Neural cell (in vitro differentiated cells): ENCODE measurements around the gene ADGRD1. TPM values are rescaled to one million over a fixed set of nuclear protein-coding genes. Genes with fewer than 3 reads are reported as not detected.

Source experiments
- H2AFZ ChIP-seq: fragments of 200-600, 300-800 bp; sonication (generic), shearing (Covaris generic); 2 replicates; pipeline ENCODE4 v1.6.0; 2014; ENCODE audit warnings: low read depth, mild to moderate bottlenecking, antibody characterized with exemption, low read length, moderate library complexity
- H3F3A ChIP-seq: fragments of 200-600 bp; shearing (Covaris generic); 2 replicates; pipeline ENCODE4 v1.6.1; 2016; ENCODE audit warnings: mild to moderate bottlenecking, moderate library complexity, mixed read lengths, antibody characterized with exemption, low read length; ENCODE audit not compliant: insufficient read depth, poor library complexity, severe bottlenecking
- H3K27ac ChIP-seq: fragments of 200-600, 300-800 bp; sonication (generic), shearing (Covaris generic); 2 replicates; pipeline ENCODE4 v1.5.1; 2014; ENCODE audit warnings: mild to moderate bottlenecking, low read length, moderate library complexity
- H3K27me3 ChIP-seq: fragments of 300-800, 200-600 bp; sonication (generic), shearing (Covaris generic); 2 replicates; pipeline ENCODE4 v1.6.0; 2014; ENCODE audit warnings: mild to moderate bottlenecking, low read depth, low read length, moderate library complexity; ENCODE audit not compliant: insufficient read depth
- H3K36me3 ChIP-seq: fragments of 300-800, 200-600 bp; sonication (generic), shearing (Covaris generic); 2 replicates; pipeline ENCODE4 v1.5.1; 2014; ENCODE audit warnings: mild to moderate bottlenecking, antibody characterized with exemption, low read length, moderate library complexity; ENCODE audit not compliant: insufficient read depth
- H3K4me2 ChIP-seq: fragments of 300-800, 200-600 bp; sonication (generic), shearing (Covaris generic); 2 replicates; pipeline ENCODE4 v1.6.0; 2014; ENCODE audit warnings: mild to moderate bottlenecking, low read length
- H3K4me3 ChIP-seq: fragments of 300-800, 200-600 bp; sonication (generic), shearing (Covaris generic); 2 replicates; pipeline ENCODE4 v1.5.1; 2014; ENCODE audit warnings: mild to moderate bottlenecking, low read length, moderate library complexity
- H3K79me2 ChIP-seq: fragments of 200-600 bp; shearing (Covaris generic); replicated peaks from 2 replicates; pipeline ENCODE4 v1.6.0; 2014; ENCODE audit warnings: mild to moderate bottlenecking, low read length, moderate library complexity; ENCODE audit not compliant: insufficient read depth
- H3K9ac ChIP-seq: fragments of 300-800, 200-600 bp; sonication (generic), shearing (Covaris generic); 2 replicates; pipeline ENCODE4 v1.6.1; 2016; ENCODE audit warnings: mild to moderate bottlenecking, low read length, mixed read lengths
- H3K9me2 ChIP-seq: fragments of 200-600 bp; shearing (Covaris generic); 2 replicates; pipeline ENCODE4 v1.6.1; 2016; ENCODE audit warnings: mild to moderate bottlenecking, low read length, mixed read lengths; ENCODE audit not compliant: insufficient read depth
- H3K9me3 ChIP-seq: fragments of 200-600, 300-800 bp; sonication (generic), shearing (Covaris generic); 2 replicates; pipeline ENCODE4 v1.6.1; 2016; ENCODE audit warnings: mild to moderate bottlenecking, mixed run types, low read length, moderate library complexity, mixed read lengths
- H4K20me1 ChIP-seq: fragments of 200-600 bp; shearing (Covaris generic); 2 replicates; pipeline ENCODE4 v1.6.1; 2016; ENCODE audit warnings: mild to moderate bottlenecking, mixed run types; ENCODE audit not compliant: insufficient read depth
- EP300 ChIP-seq: fragments of 450-650 bp; conservative IDR thresholded peaks from 2 replicates; pipeline ENCODE4 v1.6.1; 2014; ENCODE audit warnings: antibody characterized with exemption, mild to moderate bottlenecking, moderate library complexity; ENCODE audit not compliant: poor library complexity, severe bottlenecking
- EZH2 ChIP-seq: fragments of 200-600, 300-800 bp; shearing (Covaris generic), sonication (generic); IDR thresholded peaks from 2 replicates; pipeline ENCODE4 v1.6.1; 2014; ENCODE audit warnings: antibody characterized with exemption, low read length, borderline replicate concordance, mild to moderate bottlenecking; ENCODE audit not compliant: insufficient read depth, poor library complexity, severe bottlenecking
- MXI1 ChIP-seq: fragments of 450-650 bp; conservative IDR thresholded peaks from 2 replicates; pipeline ENCODE4 v1.6.1; 2014; ENCODE audit warnings: antibody characterized with exemption, mild to moderate bottlenecking; ENCODE audit not compliant: poor library complexity, severe bottlenecking
- POLR2AphosphoS5 ChIP-seq: IDR thresholded peaks from 2 replicates; pipeline ENCODE4 v1.6.1; 2012
- RAD21 ChIP-seq: fragments of 450-650 bp; conservative IDR thresholded peaks from 2 replicates; pipeline ENCODE4 v1.6.1; 2014; ENCODE audit warnings: antibody characterized with exemption, mild to moderate bottlenecking, moderate library complexity
- SMC3 ChIP-seq: fragments of 450-650 bp; conservative IDR thresholded peaks from 2 replicates; pipeline ENCODE4 v1.6.1; 2014; ENCODE audit warnings: antibody characterized with exemption, mild to moderate bottlenecking, moderate library complexity; ENCODE audit not compliant: poor library complexity
- TAF1 ChIP-seq: IDR thresholded peaks from 2 replicates; pipeline ENCODE4 v1.6.1; 2012; ENCODE audit warnings: low read depth
- polyA plus RNA-seq: library from polyadenylated mRNA; depleted of rRNA; stranded (reverse); fragments of >200 nt; gene quantifications from 2 replicates; pipeline ENCODE4 v1.2.3, GENCODE V29; 2014
- TF ChIP-seq, protein P1 (sequence below): fragments of 450-650 bp; IDR thresholded peaks from 2 replicates; pipeline ENCODE4 v1.5.1; 2014; ENCODE audit warnings: antibody characterized with exemption, mild to moderate bottlenecking, moderate library complexity; ENCODE audit not compliant: poor library complexity, severe bottlenecking
- TF ChIP-seq, protein P2 (sequence below): IDR thresholded peaks from 2 replicates; pipeline ENCODE4 v1.6.1; 2012; ENCODE audit warnings: borderline replicate concordance

Gene ADGRD1
- polyA plus RNA-seq, 1 donor from 2014 or later = 1.7 TPM

DNA sequence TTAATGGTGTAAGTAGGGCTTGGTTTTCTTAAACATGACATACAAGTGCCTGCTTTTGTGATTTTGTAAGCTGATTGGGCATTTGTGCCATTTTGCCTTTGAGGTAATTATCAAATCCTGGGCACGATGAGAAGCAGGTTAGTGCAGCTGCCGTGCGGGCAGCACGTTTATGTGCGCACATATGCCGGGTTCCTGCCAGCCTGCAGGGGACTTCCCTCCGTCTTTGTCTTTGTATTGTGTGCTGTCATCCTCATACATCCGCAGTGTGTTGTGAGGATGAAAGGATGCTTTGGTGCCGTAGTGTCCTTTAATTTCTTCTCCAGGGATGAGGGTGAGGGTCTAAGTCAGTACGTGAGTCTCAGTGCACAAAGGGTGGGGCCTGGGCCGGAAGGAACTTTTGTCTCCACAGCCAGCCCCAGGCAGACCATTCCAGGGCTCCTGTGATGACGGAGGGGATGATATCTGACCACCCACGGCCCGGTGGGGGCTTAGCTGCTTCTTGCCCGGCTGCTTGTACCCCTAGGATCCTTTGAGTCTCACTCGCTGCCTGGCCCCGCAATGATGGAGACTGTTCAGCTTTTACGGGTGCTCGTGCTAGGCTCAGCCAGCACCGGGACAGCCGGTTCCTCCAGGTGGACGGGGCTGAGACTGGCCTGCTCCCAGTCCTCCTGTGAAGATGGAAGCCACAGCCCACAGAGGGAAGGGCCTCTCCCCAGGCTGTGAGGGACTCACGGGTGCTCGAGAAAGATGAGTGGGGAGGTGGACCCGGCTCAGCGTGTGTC lies 54.6 kb downstream of the ADGRD1 start:
- Histone ChIP-seq H3K79me2 (no peaks in the 10 kb centered on the region), H4K20me1 (no peaks in the 10 kb centered on the region), H3F3A (no peaks in the 10 kb centered on the region), H3K9ac (no peak overlapping the region), H3K9me3 (no peaks in the 10 kb centered on the region), H3K27ac (no peak overlapping the region), H3K4me3 (no peak overlapping the region), H3K4me2 (no peak overlapping the region), H3K9me2 (no peaks in the 10 kb centered on the region), H3K27me3 (no peaks in the 10 kb centered on the region), H2AFZ (no peak overlapping the region), H3K36me3 (no peaks in the 10 kb centered on the region)
- TF ChIP-seq EP300 (no peak), EZH2 (no peak), POLR2AphosphoS5 (no peak)

DNA sequence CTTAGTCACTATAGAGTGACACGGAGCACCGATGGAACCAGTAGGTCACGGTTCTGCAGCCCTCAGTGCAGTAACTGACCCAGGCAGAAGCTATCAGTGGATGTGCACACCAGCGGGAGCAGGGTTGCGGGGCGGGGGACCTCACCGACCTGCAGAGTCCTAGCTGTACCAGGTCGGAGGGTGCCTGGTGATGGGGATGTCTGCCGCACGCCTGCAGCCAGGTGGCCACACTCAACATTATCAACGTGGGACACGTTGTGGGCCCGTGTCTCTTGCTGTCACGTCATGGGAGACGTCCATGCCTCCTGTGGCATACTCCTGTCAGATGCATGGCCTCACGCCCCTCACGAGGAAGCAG lies 55.2 kb downstream of the ADGRD1 start:
- no peak overlapping the region for H3K4me2 ChIP-seq
- H3K36me3 ChIP-seq = no peaks in the 10 kb centered on the region
- H3K9ac ChIP-seq = no peak overlapping the region
- H3K79me2 ChIP-seq = no peaks in the 10 kb centered on the region
- H3K27ac ChIP-seq = no peak overlapping the region
- H2AFZ ChIP-seq = no peak overlapping the region
- H3K4me3 ChIP-seq = no peak overlapping the region
- no peaks in the 10 kb centered on the region for H4K20me1 ChIP-seq
- H3K27me3 ChIP-seq = no peaks in the 10 kb centered on the region
- no peaks in the 10 kb centered on the region for H3K9me3 ChIP-seq
- H3F3A ChIP-seq = no peaks in the 10 kb centered on the region
- no peaks in the 10 kb centered on the region for H3K9me2 ChIP-seq
- TF ChIP-seq, protein P1, sequence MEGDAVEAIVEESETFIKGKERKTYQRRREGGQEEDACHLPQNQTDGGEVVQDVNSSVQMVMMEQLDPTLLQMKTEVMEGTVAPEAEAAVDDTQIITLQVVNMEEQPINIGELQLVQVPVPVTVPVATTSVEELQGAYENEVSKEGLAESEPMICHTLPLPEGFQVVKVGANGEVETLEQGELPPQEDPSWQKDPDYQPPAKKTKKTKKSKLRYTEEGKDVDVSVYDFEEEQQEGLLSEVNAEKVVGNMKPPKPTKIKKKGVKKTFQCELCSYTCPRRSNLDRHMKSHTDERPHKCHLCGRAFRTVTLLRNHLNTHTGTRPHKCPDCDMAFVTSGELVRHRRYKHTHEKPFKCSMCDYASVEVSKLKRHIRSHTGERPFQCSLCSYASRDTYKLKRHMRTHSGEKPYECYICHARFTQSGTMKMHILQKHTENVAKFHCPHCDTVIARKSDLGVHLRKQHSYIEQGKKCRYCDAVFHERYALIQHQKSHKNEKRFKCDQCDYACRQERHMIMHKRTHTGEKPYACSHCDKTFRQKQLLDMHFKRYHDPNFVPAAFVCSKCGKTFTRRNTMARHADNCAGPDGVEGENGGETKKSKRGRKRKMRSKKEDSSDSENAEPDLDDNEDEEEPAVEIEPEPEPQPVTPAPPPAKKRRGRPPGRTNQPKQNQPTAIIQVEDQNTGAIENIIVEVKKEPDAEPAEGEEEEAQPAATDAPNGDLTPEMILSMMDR = no peak

DNA sequence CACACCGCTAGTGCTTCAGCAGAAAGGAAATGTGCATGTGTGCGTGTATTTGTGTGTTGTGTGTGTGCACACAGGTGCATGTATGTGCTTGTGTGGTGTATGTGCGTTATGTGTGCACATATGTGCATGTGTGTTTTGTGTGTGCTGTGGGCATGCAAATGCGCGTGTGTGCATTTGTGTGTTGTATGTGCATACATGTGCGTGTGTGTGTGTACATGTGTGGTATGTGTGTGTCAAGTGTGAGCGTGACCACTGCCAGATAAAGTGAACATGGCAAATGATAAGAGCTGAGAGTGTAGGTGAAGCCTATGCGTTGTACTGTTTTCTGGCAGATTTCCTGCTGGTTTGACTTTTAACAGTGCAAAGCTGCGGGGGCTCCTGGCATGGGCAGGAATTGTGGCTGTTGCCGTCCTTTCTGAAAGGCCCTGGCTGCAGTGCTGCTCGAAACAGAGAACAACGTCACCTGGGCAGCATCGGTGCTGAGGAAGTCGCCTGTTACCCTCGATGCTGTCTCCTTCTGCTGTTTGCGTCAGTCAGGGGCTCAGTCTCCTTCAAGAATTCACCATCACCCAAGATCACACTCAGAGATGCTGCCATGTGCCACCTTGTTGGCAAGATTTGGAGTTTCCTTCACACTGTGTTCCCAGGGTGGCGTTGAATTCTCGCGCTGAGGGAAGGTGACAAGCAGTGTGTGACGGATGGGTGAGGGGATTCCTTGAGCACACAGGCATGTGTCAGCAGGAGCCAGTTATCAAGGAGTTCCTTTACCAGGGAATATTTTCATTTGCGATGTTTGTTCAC lies 56.1 kb downstream of the ADGRD1 start:
- no peaks in the 10 kb centered on the region for H3F3A ChIP-seq
- H3K27me3 ChIP-seq = no peaks in the 10 kb centered on the region
- no peak overlapping the region for H3K27ac ChIP-seq
- H3K9me3 ChIP-seq = no peaks in the 10 kb centered on the region
- H3K36me3 ChIP-seq = no peaks in the 10 kb centered on the region
- TF ChIP-seq TAF1 (no peak), RAD21 (no peak), EP300 (no peak), MXI1 (no peak), SMC3 (no peak), POLR2AphosphoS5 (no peak), EZH2 (no peak)
- TF ChIP-seq, protein P2, sequence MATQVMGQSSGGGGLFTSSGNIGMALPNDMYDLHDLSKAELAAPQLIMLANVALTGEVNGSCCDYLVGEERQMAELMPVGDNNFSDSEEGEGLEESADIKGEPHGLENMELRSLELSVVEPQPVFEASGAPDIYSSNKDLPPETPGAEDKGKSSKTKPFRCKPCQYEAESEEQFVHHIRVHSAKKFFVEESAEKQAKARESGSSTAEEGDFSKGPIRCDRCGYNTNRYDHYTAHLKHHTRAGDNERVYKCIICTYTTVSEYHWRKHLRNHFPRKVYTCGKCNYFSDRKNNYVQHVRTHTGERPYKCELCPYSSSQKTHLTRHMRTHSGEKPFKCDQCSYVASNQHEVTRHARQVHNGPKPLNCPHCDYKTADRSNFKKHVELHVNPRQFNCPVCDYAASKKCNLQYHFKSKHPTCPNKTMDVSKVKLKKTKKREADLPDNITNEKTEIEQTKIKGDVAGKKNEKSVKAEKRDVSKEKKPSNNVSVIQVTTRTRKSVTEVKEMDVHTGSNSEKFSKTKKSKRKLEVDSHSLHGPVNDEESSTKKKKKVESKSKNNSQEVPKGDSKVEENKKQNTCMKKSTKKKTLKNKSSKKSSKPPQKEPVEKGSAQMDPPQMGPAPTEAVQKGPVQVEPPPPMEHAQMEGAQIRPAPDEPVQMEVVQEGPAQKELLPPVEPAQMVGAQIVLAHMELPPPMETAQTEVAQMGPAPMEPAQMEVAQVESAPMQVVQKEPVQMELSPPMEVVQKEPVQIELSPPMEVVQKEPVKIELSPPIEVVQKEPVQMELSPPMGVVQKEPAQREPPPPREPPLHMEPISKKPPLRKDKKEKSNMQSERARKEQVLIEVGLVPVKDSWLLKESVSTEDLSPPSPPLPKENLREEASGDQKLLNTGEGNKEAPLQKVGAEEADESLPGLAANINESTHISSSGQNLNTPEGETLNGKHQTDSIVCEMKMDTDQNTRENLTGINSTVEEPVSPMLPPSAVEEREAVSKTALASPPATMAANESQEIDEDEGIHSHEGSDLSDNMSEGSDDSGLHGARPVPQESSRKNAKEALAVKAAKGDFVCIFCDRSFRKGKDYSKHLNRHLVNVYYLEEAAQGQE = no peak
- TF ChIP-seq, protein P1 = no peak
- peak overlapping the region; percentile 5 for H3K9ac ChIP-seq
- no peaks in the 10 kb centered on the region for H3K79me2 ChIP-seq
- H4K20me1 ChIP-seq = no peaks in the 10 kb centered on the region
- no peak overlapping the region for H3K4me2 ChIP-seq
- no peaks in the 10 kb centered on the region for H3K9me2 ChIP-seq
- H2AFZ ChIP-seq = no peak overlapping the region
- no peak overlapping the region for H3K4me3 ChIP-seq
